Erythroblast (primary cell): Measurements from ENCODE around the gene GRIP1.

Experiments used
- GATA1 ChIP-seq: IDR thresholded peaks from 2 replicates; pipeline ENCODE4 v1.6.1; 2011; ENCODE audit warnings: low read depth, mild to moderate bottlenecking, control low read depth, low read length, moderate library complexity
- POLR2A ChIP-seq: IDR thresholded peaks from 2 replicates; pipeline ENCODE4 v1.6.1; 2011; ENCODE audit warnings: mild to moderate bottlenecking, low read length

- TF ChIP-seq POLR2A (no peak), GATA1 (no peak)
Observed at GRCh38 chr12:66692986-66693385, 14.1 kb upstream of the GRIP1 start.
